Pulmonary artery endothelial cell (primary cell): Measurements from ENCODE around the gene MAP1LC3A. TPM values are rescaled to one million over a fixed set of nuclear protein-coding genes. Genes with fewer than 3 reads are reported as not detected.
A peak's percentile ranks its signal among the peaks of the same experiment; 100 is the strongest.

ENCODE experiments used
- DNase-seq: peaks from one replicate; pipeline ENCODE4 v3.0.0-alpha.2; 2011; ENCODE audit warnings: low read depth, low spot score
- total RNA-seq: library from RNA; depleted of rRNA; stranded (reverse); fragments of >200 nt; gene quantifications from 2 replicates; pipeline ENCODE4 v1.2.3, GENCODE V29; 2014

The MAP1LC3A gene
- total RNA-seq, 1 donor from 2014 or later: 22.0 TPM

- DNase-seq: no peak
These were observed 17.2 kb downstream of the MAP1LC3A start for GRCh38 chr20:34575756-34576155.

- no peak for DNase-seq
These were observed 18.5 kb downstream of the MAP1LC3A start for GRCh38 chr20:34577061-34577460.

GRCh38 chr20:34578025-34578424 lies 19.5 kb downstream of the MAP1LC3A start:
- DNase-seq: no peak

GRCh38 chr20:34578521-34578920 lies 20.0 kb downstream of the MAP1LC3A start:
- no peak for DNase-seq

- DNase-seq: peak; percentile 41
These were observed 20.9 kb downstream of the MAP1LC3A start for GRCh38 chr20:34579191-34579978.

- no peak for DNase-seq
These were observed 21.7 kb downstream of the MAP1LC3A start for GRCh38 chr20:34579979-34580940.

- DNase-seq: peak; percentile 51
These were observed 23.0 kb downstream of the MAP1LC3A start for GRCh38 chr20:34581341-34582184.

GRCh38 chr20:34582221-34582620 lies 23.7 kb downstream of the MAP1LC3A start:
- no peak for DNase-seq

- no peak for DNase-seq
These were observed 24.4 kb downstream of the MAP1LC3A start for GRCh38 chr20:34582911-34583310.

- DNase-seq: no peak
These were observed 25.0 kb downstream of the MAP1LC3A start for GRCh38 chr20:34583544-34583943.

GRCh38 chr20:34585019-34585418 lies 26.5 kb downstream of the MAP1LC3A start:
- no peak for DNase-seq

GRCh38 chr20:34586488-34587163 lies 28.1 kb downstream of the MAP1LC3A start:
- DNase-seq: no peak

- no peak for DNase-seq
These were observed 37.1 kb downstream of the MAP1LC3A start for GRCh38 chr20:34595377-34596184.

- DNase-seq: no peak
These were observed 42.6 kb downstream of the MAP1LC3A start for GRCh38 chr20:34600892-34601653.

GRCh38 chr20:34604980-34605788 lies 46.7 kb downstream of the MAP1LC3A start:
- DNase-seq: no peak

- no peak for DNase-seq
These were observed 48.5 kb downstream of the MAP1LC3A start for GRCh38 chr20:34607066-34607465.
